Testis (tissue), 3 donors: ENCODE results near the gene ADCY2. TPM values are rescaled to one million over a fixed set of nuclear protein-coding genes. Genes with fewer than 3 reads are reported as not detected.

Source experiments
- DNase-seq: peaks from one replicate; pipeline ENCODE4 v3.0.0-alpha.2; 2019
- H3K27ac ChIP-seq, 2 donors: fragments of 200-600 bp; sonication (generic); one replicate each; pipeline ENCODE4 v1.5.1; 2019
- H3K27me3 ChIP-seq: fragments of 200-600 bp; sonication (generic); one replicate; pipeline ENCODE4 v1.5.1; 2019
- H3K36me3 ChIP-seq: fragments of 200-600 bp; sonication (generic); one replicate; pipeline ENCODE4 v1.5.1; 2017; ENCODE audit warnings: low read depth; ENCODE audit errors: missing control alignments
- H3K4me1 ChIP-seq: fragments of 200-600 bp; sonication (generic); one replicate; pipeline ENCODE4 v1.5.1; 2019
- H3K4me3 ChIP-seq, 2 donors: fragments of 200-600 bp; sonication (generic); one replicate each; pipeline ENCODE4 v1.5.1; 2017 to 2019
- H3K9me3 ChIP-seq: fragments of 200-600 bp; sonication (generic); one replicate; pipeline ENCODE4 v1.5.1; 2017
- POLR2A ChIP-seq: fragments of 450-650 bp; IDR thresholded peaks from one replicate; pipeline ENCODE4 v1.6.1; 2017; ENCODE audit warnings: antibody characterized with exemption, mild to moderate bottlenecking, moderate library complexity
- WGBS, 2 donors: methylation state at CpG; one replicate each; pipeline ENCODE4 v1.1.5; 2018; 5-methylcytosine and 5-hydroxymethylcytosine counted together
- intact Hi-C: fragments of 100-400 bp; cut with DNase I; formaldehyde crosslinking; loops from one replicate; pipeline ENCODE4 v1.15.1; 2023; ENCODE audit warnings: low total_unique reads
- polyA plus RNA-seq: library from polyadenylated mRNA; stranded (reverse); fragments of 350-450 nt; fragmentation: Illumina TruSeq; extraction: RNeasy Lipid Tissue Mini Kit (QIAGEN cat#74804); gene quantifications from one replicate; pipeline ENCODE4 v1.2.3, GENCODE V29; 2014; ENCODE audit warnings: low read depth, low replicate concordance; ENCODE audit not compliant: insufficient read depth
- total RNA-seq, 2 donors: library from RNA; depleted of rRNA; stranded (reverse); fragments of >200 nt; gene quantifications; one replicate each; pipeline ENCODE4 v1.2.3, GENCODE V29; 2016
- TF ChIP-seq, protein P1 (sequence below), 3 experiments: fragments of 450-650 bp in 2 of 3; fragments of 200-600 bp in 1 of 3; sonication (generic) in 1 of 3; IDR thresholded peaks; one replicate each; pipeline ENCODE4 v1.5.1; 2016 to 2019; ENCODE audit warnings: antibody characterized with exemption in 3 of 3, mild to moderate bottlenecking in 2 of 3, moderate library complexity in 1 of 3

The ADCY2 gene
- total and polyA plus RNA-seq, 3 donors from 2014 or later = 9.4 to 18.5 (median 10.5) TPM

GRCh38 chr5:7393921-7394799, 1.8 kb upstream of the ADCY2 start:
- H3K9me3 ChIP-seq = no peaks in the 10 kb centered on the region
- TF ChIP-seq, protein P1, sequence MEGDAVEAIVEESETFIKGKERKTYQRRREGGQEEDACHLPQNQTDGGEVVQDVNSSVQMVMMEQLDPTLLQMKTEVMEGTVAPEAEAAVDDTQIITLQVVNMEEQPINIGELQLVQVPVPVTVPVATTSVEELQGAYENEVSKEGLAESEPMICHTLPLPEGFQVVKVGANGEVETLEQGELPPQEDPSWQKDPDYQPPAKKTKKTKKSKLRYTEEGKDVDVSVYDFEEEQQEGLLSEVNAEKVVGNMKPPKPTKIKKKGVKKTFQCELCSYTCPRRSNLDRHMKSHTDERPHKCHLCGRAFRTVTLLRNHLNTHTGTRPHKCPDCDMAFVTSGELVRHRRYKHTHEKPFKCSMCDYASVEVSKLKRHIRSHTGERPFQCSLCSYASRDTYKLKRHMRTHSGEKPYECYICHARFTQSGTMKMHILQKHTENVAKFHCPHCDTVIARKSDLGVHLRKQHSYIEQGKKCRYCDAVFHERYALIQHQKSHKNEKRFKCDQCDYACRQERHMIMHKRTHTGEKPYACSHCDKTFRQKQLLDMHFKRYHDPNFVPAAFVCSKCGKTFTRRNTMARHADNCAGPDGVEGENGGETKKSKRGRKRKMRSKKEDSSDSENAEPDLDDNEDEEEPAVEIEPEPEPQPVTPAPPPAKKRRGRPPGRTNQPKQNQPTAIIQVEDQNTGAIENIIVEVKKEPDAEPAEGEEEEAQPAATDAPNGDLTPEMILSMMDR (IDR thresholded peaks at IDR 0.05) = no peak
- TF ChIP-seq POLR2A = no peak
- no peaks in the 10 kb centered on the region for H3K27me3 ChIP-seq
- no peaks in the 10 kb centered on the region for H3K36me3 ChIP-seq
- WGBS, 2 donors = 60 to 73% methylated on average over 10 to 14 of the region's 14 CpGs
- peak overlapping the region in 1 of 2 donors; percentile 62 for H3K4me3 ChIP-seq
- peaks cover 13% of the 10 kb centered on the region for H3K4me1 ChIP-seq
- DNase-seq = no peak
- H3K27ac ChIP-seq = no peak overlapping the region
- intact Hi-C loops = no loop called here

DNA sequence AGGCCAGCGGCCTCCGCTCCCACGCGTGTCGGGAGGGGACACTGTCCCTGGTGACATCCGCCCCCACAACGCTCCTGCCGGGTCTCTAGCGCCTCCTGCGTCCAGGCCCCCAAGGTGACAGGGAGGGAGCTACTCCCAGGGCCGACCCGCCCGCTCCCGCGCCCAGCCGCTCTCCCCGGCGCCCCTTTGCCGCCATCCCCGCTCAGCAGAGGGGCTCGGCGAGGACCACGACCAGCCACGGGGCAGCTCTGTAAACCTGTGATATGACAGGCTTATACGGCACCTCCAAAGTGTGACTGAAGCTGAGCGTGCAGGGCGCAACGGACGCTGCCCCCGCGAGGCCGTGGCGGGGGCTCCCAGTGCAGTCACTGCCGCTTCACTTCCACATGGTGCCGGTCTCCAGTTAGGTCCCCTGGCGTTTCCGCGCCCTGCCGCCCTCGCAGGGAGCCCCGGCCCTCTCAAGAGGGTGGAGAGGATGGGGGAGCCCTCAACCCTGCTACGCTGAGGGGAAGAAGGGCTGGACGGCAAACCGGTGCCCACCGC, 978 bp upstream of the ADCY2 start:
- no peak for TF ChIP-seq POLR2A
- TF ChIP-seq, protein P1 (IDR thresholded peaks at IDR 0.05) = peak in 1 of 3 experiments; percentile 24
- no peaks in the 10 kb centered on the region for H3K9me3 ChIP-seq
- H3K4me3 ChIP-seq = peak overlapping the region; percentile 50 to 62
- intact Hi-C loops = no loop called here
- DNase-seq = peak; percentile 67
- H3K4me1 ChIP-seq = peaks cover 13% of the 10 kb centered on the region
- peak overlapping the region; percentile 55 to 56 for H3K27ac ChIP-seq
- WGBS, 2 donors = 33% methylated on average over 44 of the region's 45 CpGs; no CpG with 5 or more reads in 1 of the 2 donors
- H3K36me3 ChIP-seq = no peaks in the 10 kb centered on the region
- H3K27me3 ChIP-seq = no peaks in the 10 kb centered on the region

- TF ChIP-seq POLR2A = no peak
- TF ChIP-seq, protein P1 (IDR thresholded peaks at IDR 0.05) = no peak
- H3K4me1 ChIP-seq = peaks cover 13% of the 10 kb centered on the region
- no peaks in the 10 kb centered on the region for H3K9me3 ChIP-seq
- 8% methylated on average over 13 to 30 of the region's 31 CpGs for WGBS, 2 donors
- intact Hi-C loops = no loop called here
- H3K4me3 ChIP-seq = peak overlapping the region; percentile 50 to 62
- no peak for DNase-seq
- H3K27ac ChIP-seq = peak overlapping the region; percentile 55 to 56
- no peaks in the 10 kb centered on the region for H3K27me3 ChIP-seq
- H3K36me3 ChIP-seq = no peaks in the 10 kb centered on the region
Measured at GRCh38 chr5:7395432-7395946, 449 bp upstream of the ADCY2 start.

- H3K9me3 ChIP-seq = no peaks in the 10 kb centered on the region
- H3K4me3 ChIP-seq = peak overlapping the region; percentile 55 to 68
- TF ChIP-seq POLR2A = no peak
- TF ChIP-seq, protein P1 (IDR thresholded peaks at IDR 0.05) = no peak
- intact Hi-C loops = no loop called here
- no peaks in the 10 kb centered on the region for H3K36me3 ChIP-seq
- WGBS, 2 donors = 0% methylated on average over 27 of the region's 27 CpGs
- peaks cover 13% of the 10 kb centered on the region for H3K4me1 ChIP-seq
- peak overlapping the region; percentile 44 to 45 for H3K27ac ChIP-seq
- H3K27me3 ChIP-seq = no peaks in the 10 kb centered on the region
- peak; percentile 49 for DNase-seq
Measured at GRCh38 chr5:7396713-7397454, 946 bp downstream of the ADCY2 start.
